K562 (cell line): ENCODE data around the gene PKD1. TPM values are rescaled to one million over a fixed set of nuclear protein-coding genes. Genes with fewer than 3 reads are reported as not detected.

Experiments used
- CGGBP1 ChIP-seq: fragments of 250-450 bp; sonication (Bioruptor Pico); IDR thresholded peaks from 2 replicates; pipeline ENCODE4 v1.9.0; 2021; ENCODE audit warnings: mild to moderate bottlenecking
- ELF2 ChIP-seq: fragments of 250-450 bp; sonication (Bioruptor Pico); IDR thresholded peaks from 2 replicates; pipeline ENCODE4 v1.5.0; 2021; ENCODE audit warnings: mild to moderate bottlenecking
- HDAC1 ChIP-seq, 2 experiments: fragments of 450-650 bp; IDR thresholded peaks; 2 replicates each; pipeline ENCODE4 v1.6.1; 2016 to 2017; ENCODE audit warnings: inconsistent platforms in 1 of 2, mild to moderate bottlenecking in 1 of 2, moderate library complexity in 1 of 2
- KAT7 ChIP-seq: sonication (generic); formaldehyde crosslinking; IDR thresholded peaks from 2 replicates; pipeline ENCODE4 v1.8.0; 2022; ENCODE audit warnings: missing genetic modification reagents, mild to moderate bottlenecking, borderline replicate concordance
- NFE2L1 ChIP-seq: fragments of 450-650 bp; IDR thresholded peaks from 2 replicates; pipeline ENCODE4 v1.6.1; 2016; ENCODE audit warnings: missing genetic modification characterization, low read depth, mild to moderate bottlenecking, missing compliant biosample characterization, moderate library complexity, borderline replicate concordance
- NRF1 ChIP-seq, 2 experiments: fragments of 450-650 bp; IDR thresholded peaks in 1 of 2; conservative IDR thresholded peaks in 1 of 2; 2 replicates each; pipeline ENCODE4 v1.6.1; 2014; ENCODE audit warnings: mild to moderate bottlenecking in 2 of 2
- PATZ1 ChIP-seq: fragments of 250-450 bp; sonication (Bioruptor Pico); IDR thresholded peaks from 2 replicates; pipeline ENCODE4 v1.5.0; 2020; ENCODE audit warnings: mild to moderate bottlenecking, borderline replicate concordance
- POLR2A ChIP-seq: fragments of 450-650 bp; conservative IDR thresholded peaks from 2 replicates; pipeline ENCODE4 v1.6.1; 2016
- SAFB ChIP-seq: fragments of 200-400 bp; formaldehyde crosslinking; IDR thresholded peaks from 2 replicates; pipeline ENCODE4 v1.6.1; 2017; ENCODE audit warnings: low read depth, low read length, borderline replicate concordance
- SAP30 ChIP-seq: fragments of 200-600 bp; sonication (generic); IDR thresholded peaks from 2 replicates; pipeline ENCODE4 v1.6.1; 2012; ENCODE audit warnings: borderline replicate concordance, low read depth, mild to moderate bottlenecking, moderate library complexity, low read length, control low read depth, inconsistent platforms; ENCODE audit not compliant: insufficient read depth, poor library complexity, severe bottlenecking
- TBP ChIP-seq: optimal IDR thresholded peaks from 2 replicates; pipeline ENCODE3; 2011; ENCODE audit warnings: low read depth, low read length, improper control_type of control experiment
- TFAP4 ChIP-seq: sonication (generic); formaldehyde crosslinking; IDR thresholded peaks from 2 replicates; pipeline ENCODE4 v1.8.0; 2022; ENCODE audit warnings: missing genetic modification reagents, mild to moderate bottlenecking, moderate library complexity, borderline replicate concordance
- ZNF134 ChIP-seq: fragments of 250-450 bp; sonication (Bioruptor Pico); conservative IDR thresholded peaks from 2 replicates; pipeline ENCODE4 v1.4.0; 2020
- ZNF318 ChIP-seq, 2 experiments: fragments of 450-650 bp; IDR thresholded peaks; 2 replicates each; pipeline ENCODE4 v1.6.1; 2016; ENCODE audit warnings: mild to moderate bottlenecking in 2 of 2, borderline replicate concordance in 1 of 2, low read depth in 1 of 2, moderate library complexity in 1 of 2
- ZNF384 ChIP-seq: IDR thresholded peaks from 2 replicates; pipeline ENCODE4 v1.6.1; 2012; ENCODE audit warnings: low read depth, low read length, improper control_type of control experiment
- polyA plus RNA-seq, 8 experiments: library from polyadenylated mRNA; depleted of rRNA in 4 of 8; stranded (reverse) in 5 of 8; unstranded in 3 of 8; fragments of >200 nt; fragmentation: Nextera tagmentation in 2 of 8; fragmentation: Illumina TruSeq in 1 of 8; extraction: Ambion mirVana in 2 of 8; extraction: Trizol in 1 of 8; gene quantifications; 2 replicates each; pipeline versions ENCODE4 v1.2.1 to v1.2.3, GENCODE V29; 2011 to 2014; ENCODE audit warnings: inconsistent platforms in 1 of 8, missing spikeins in 1 of 8
- total RNA-seq, 7 experiments: library from RNA; depleted of rRNA in 6 of 7; stranded (reverse); fragments of >200 nt in 6 of 7; fragmentation: Illumina TruSeq in 2 of 7; extraction: Trizol in 2 of 7; gene quantifications; 2 replicates each; pipeline versions ENCODE4 v1.2.1 to v1.2.3, GENCODE V29; 2011 to 2021; ENCODE audit warnings: low replicate concordance in 1 of 7

PKD1 gene
- total and polyA plus RNA-seq, 9 of the 15 experiments (the other 6 are each of a cell fraction or from before 2014, with no cell fraction given) = 0.23 to 93.5 (median 12.6) TPM

- TF ChIP-seq NFE2L1 (tag) (no peak), TFAP4 (CRISPR knock-in tag) (peak; percentile 89), HDAC1 (IDR thresholded peaks at IDR 0.05) (peak in 1 of 2 experiments; percentile 75; a peak in 2 of 4 replicates), ZNF318 (IDR thresholded peaks at IDR 0.05; ENCODE audit: borderline replicate concordance in 1 of 2, low read depth in 1 of 2) (no peak), ZNF384 (no peak), POLR2A (peak; percentile 67; the same call in 1 of the 2 replicates), KAT7 (CRISPR knock-in tag) (peak; percentile 83), TBP (peak; percentile 46), NRF1 (conservative IDR thresholded peaks at IDR 0.05 in 1 of 2, IDR thresholded peaks at IDR 0.05 in 1 of 2) (peak; percentile 78 to 80), SAP30 (peak; percentile 35), SAFB (0 out of 2 replicates have a peak, but pooled peaks have one; percentile 5), ELF2 (CRISPR knock-in tag) (peak; percentile 68), PATZ1 (no peak), ZNF134 (no peak; the same call in 1 of the 2 replicates), CGGBP1 (CRISPR knock-in tag) (no peak)
Measured at GRCh38 chr16:2047330-2048115, 88.2 kb downstream of the PKD1 start, which contains the start of the genes NTHL1 and TSC2 (continued).
